Glutamatergic neuron (in vitro differentiated cells): ENCODE data around the gene THSD7B. TPM values are rescaled to one million over a fixed set of nuclear protein-coding genes. Genes with fewer than 3 reads are reported as not detected.

ENCODE experiments used
- DNase-seq: peaks from one replicate; pipeline ENCODE4 v3.0.0; 2022
- H3K27ac Mint-ChIP-seq: one replicate; pipeline ENCODE4 v1.8.0; 2020; ENCODE audit warnings: mild to moderate bottlenecking, mixed read lengths, inconsistent platforms; ENCODE audit not compliant: unreplicated experiment
- H3K27me3 Mint-ChIP-seq: one replicate; pipeline ENCODE4 v1.8.0; 2020; ENCODE audit warnings: mild to moderate bottlenecking, moderate library complexity, mixed read lengths, inconsistent platforms; ENCODE audit not compliant: unreplicated experiment
- H3K36me3 Mint-ChIP-seq: one replicate; pipeline ENCODE4 v1.8.0; 2020; ENCODE audit warnings: mild to moderate bottlenecking, mixed read lengths, inconsistent platforms; ENCODE audit not compliant: unreplicated experiment
- H3K4me1 Mint-ChIP-seq: one replicate; pipeline ENCODE4 v1.8.0; 2020; ENCODE audit warnings: mild to moderate bottlenecking, low read depth, mixed read lengths, inconsistent platforms; ENCODE audit not compliant: unreplicated experiment
- H3K4me3 Mint-ChIP-seq: one replicate; pipeline ENCODE4 v1.8.0; 2020; ENCODE audit warnings: mild to moderate bottlenecking, mixed read lengths, inconsistent platforms; ENCODE audit not compliant: unreplicated experiment
- H3K9me3 Mint-ChIP-seq: one replicate; pipeline ENCODE4 v1.8.0; 2020; ENCODE audit warnings: mild to moderate bottlenecking, moderate library complexity, mixed read lengths, inconsistent platforms; ENCODE audit not compliant: unreplicated experiment
- total RNA-seq: library from RNA; stranded (reverse); fragmentation: NEBNext Ultra II Directional; extraction: Animal tissue kit (Norgen Biotek cat#: 25700); gene quantifications from one replicate; pipeline ENCODE4 v1.2.1, GENCODE V29; 2021; ENCODE audit not compliant: unreplicated experiment
- TF ChIP-seq, protein P1 (sequence below): fragments of 200-600 bp; sonication (generic); IDR thresholded peaks from one replicate; pipeline ENCODE4 v1.5.0; 2021; ENCODE audit not compliant: partially characterized antibody, unreplicated experiment

THSD7B gene
- total RNA-seq, 1 donor from 2014 or later, result 182 TPM

GRCh38 chr2:137111896-137112295, 346.6 kb downstream of the THSD7B start:
- Mint-ChIP-seq H3K27ac (no peak overlapping the region), H3K36me3 (peaks cover 4% of the 10 kb centered on the region), H3K9me3 (peaks cover 10% of the 10 kb centered on the region), H3K27me3 (peaks cover 2% of the 10 kb centered on the region), H3K4me3 (no peak overlapping the region), H3K4me1 (peaks cover 7% of the 10 kb centered on the region)
- no peak for DNase-seq
- TF ChIP-seq, protein P1, sequence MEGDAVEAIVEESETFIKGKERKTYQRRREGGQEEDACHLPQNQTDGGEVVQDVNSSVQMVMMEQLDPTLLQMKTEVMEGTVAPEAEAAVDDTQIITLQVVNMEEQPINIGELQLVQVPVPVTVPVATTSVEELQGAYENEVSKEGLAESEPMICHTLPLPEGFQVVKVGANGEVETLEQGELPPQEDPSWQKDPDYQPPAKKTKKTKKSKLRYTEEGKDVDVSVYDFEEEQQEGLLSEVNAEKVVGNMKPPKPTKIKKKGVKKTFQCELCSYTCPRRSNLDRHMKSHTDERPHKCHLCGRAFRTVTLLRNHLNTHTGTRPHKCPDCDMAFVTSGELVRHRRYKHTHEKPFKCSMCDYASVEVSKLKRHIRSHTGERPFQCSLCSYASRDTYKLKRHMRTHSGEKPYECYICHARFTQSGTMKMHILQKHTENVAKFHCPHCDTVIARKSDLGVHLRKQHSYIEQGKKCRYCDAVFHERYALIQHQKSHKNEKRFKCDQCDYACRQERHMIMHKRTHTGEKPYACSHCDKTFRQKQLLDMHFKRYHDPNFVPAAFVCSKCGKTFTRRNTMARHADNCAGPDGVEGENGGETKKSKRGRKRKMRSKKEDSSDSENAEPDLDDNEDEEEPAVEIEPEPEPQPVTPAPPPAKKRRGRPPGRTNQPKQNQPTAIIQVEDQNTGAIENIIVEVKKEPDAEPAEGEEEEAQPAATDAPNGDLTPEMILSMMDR, result no peak

DNA sequence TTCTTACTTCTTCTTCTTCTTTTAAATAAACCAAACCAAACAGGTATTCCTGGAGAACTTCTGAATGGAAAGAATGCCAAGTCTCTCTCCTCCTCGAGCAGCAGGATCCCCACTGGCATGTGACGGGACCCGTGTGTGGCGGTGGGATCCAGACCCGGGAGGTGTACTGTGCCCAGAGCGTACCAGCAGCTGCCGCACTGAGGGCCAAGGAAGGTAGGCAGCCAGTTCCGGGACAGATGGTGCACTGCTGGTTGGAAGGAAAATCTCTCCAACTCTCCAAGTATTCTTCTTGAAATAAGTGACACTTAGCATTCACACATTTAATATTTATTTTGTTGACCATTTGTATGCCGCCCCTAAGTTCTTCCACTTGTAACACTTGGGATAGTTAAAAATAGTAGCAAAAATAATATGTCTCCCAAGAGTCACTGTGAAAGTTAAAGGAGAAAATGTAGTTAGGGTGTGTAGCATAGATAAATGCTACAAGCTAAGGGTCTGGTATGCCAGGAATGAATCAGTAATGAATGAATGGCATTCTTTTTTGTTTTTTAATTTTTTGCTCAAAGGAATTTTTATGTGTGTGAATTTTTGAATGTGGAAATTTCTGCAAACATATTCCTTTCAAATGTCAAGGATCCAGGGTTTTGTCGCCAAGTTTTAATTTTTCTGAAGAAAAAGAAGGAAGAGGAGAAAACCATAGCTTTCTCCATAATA, 349.9 kb downstream of the THSD7B start:
- H3K4me3 Mint-ChIP-seq, result no peak overlapping the region
- no peak for DNase-seq
- TF ChIP-seq, protein P1, result no peak
- H3K27me3 Mint-ChIP-seq, result no peaks in the 10 kb centered on the region
- H3K36me3 Mint-ChIP-seq, result no peaks in the 10 kb centered on the region
- H3K4me1 Mint-ChIP-seq, result peaks cover 4% of the 10 kb centered on the region
- H3K27ac Mint-ChIP-seq, result no peak overlapping the region
- peaks cover 2% of the 10 kb centered on the region for H3K9me3 Mint-ChIP-seq

GRCh38 chr2:137115795-137116089, 350.4 kb downstream of the THSD7B start:
- Mint-ChIP-seq H3K27ac (no peak overlapping the region), H3K27me3 (no peaks in the 10 kb centered on the region), H3K9me3 (peaks cover 2% of the 10 kb centered on the region), H3K4me3 (no peak overlapping the region), H3K36me3 (no peaks in the 10 kb centered on the region), H3K4me1 (peaks cover 4% of the 10 kb centered on the region)
- no peak for DNase-seq
- TF ChIP-seq, protein P1, result no peak

DNA sequence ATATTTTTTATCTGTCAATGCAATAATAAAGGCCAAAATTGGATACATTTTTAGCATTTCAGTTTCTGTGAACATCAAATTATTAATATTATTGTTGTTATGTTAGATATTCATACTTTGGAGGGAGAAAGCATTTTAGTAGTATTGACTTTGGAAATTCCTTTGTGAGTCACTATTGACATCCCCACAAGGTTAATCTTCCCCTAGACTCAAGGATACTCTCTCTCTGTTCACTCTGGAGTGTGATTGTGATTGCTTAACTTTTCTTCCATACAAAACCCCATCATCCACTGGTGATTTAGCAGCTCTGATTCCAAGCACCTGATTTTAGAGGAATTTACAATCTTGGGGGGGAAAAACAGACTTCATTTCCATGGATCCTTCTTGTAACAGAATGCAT, 352.0 kb downstream of the THSD7B start:
- TF ChIP-seq, protein P1, result no peak
- no peaks in the 10 kb centered on the region for H3K36me3 Mint-ChIP-seq
- peaks cover 2% of the 10 kb centered on the region for H3K27me3 Mint-ChIP-seq
- H3K9me3 Mint-ChIP-seq, result peaks cover 2% of the 10 kb centered on the region
- peaks cover 4% of the 10 kb centered on the region for H3K4me1 Mint-ChIP-seq
- no peak overlapping the region for H3K27ac Mint-ChIP-seq
- no peak overlapping the region for H3K4me3 Mint-ChIP-seq
- DNase-seq, result no peak

GRCh38 chr2:137118140-137118539, 352.8 kb downstream of the THSD7B start:
- Mint-ChIP-seq H3K36me3 (no peaks in the 10 kb centered on the region), H3K4me1 (peaks cover 4% of the 10 kb centered on the region), H3K9me3 (peaks cover 2% of the 10 kb centered on the region), H3K4me3 (no peak overlapping the region), H3K27ac (no peak overlapping the region), H3K27me3 (peaks cover 2% of the 10 kb centered on the region)
- TF ChIP-seq, protein P1, result no peak
- no peak for DNase-seq
